Activated T-helper 9 cell treated with anti-CD3 and anti-CD28 coated beads, Interleukin-2, amount 50 U/mL, for 16 hours (primary cell): Measurements from ENCODE around the gene ARHGAP21.
"Not testable (repeated sequence)": the region's sequence is repeated elsewhere in the genome, so short reads cannot be mapped to it uniquely, and the experiment has no call there.

Experiments used
- DNase-seq: peaks from one replicate; pipeline ENCODE4 v3.0.0-alpha.2; 2020; ENCODE audit warnings: low read depth

ARHGAP21 gene

GRCh38 chr10:24683554-24683953 is 40.1 kb downstream of the ARHGAP21 start:
- DNase-seq: no peak

- DNase-seq: no peak
Observed at GRCh38 chr10:24681572-24682088, 42.1 kb downstream of the ARHGAP21 start.

- no peak for DNase-seq
Observed at GRCh38 chr10:24680647-24681524, 42.8 kb downstream of the ARHGAP21 start.

GRCh38 chr10:24678757-24679156 is 44.9 kb downstream of the ARHGAP21 start:
- no peak for DNase-seq

- no peak for DNase-seq
Observed at GRCh38 chr10:24674892-24675632, 48.6 kb downstream of the ARHGAP21 start.

GRCh38 chr10:24670964-24671670 is 52.6 kb downstream of the ARHGAP21 start:
- no peak for DNase-seq

- no peak for DNase-seq
Observed at GRCh38 chr10:24669285-24669852, 54.3 kb downstream of the ARHGAP21 start.

- no peak for DNase-seq
Observed at GRCh38 chr10:24668247-24668646, 55.4 kb downstream of the ARHGAP21 start.

GRCh38 chr10:24664991-24665390 is 58.7 kb downstream of the ARHGAP21 start:
- DNase-seq: no peak

- DNase-seq: no peak
Observed at GRCh38 chr10:24661376-24661775, 62.3 kb downstream of the ARHGAP21 start.

GRCh38 chr10:24658319-24658718 is 65.4 kb downstream of the ARHGAP21 start:
- DNase-seq: not testable (repeated sequence)

- not testable (repeated sequence) for DNase-seq
Observed at GRCh38 chr10:24656326-24656725, 67.4 kb downstream of the ARHGAP21 start.

GRCh38 chr10:24652381-24652957 is 71.2 kb downstream of the ARHGAP21 start:
- no peak for DNase-seq

GRCh38 chr10:24651923-24652322 is 71.8 kb downstream of the ARHGAP21 start:
- DNase-seq: no peak

- DNase-seq: no peak
Observed at GRCh38 chr10:24650669-24651391, 72.9 kb downstream of the ARHGAP21 start.

- no peak for DNase-seq
Observed at GRCh38 chr10:24645784-24646183, 77.9 kb downstream of the ARHGAP21 start.

GRCh38 chr10:24645022-24645421 is 78.7 kb downstream of the ARHGAP21 start:
- DNase-seq: no peak

- DNase-seq: no peak
Observed at GRCh38 chr10:24643679-24644209, 79.9 kb downstream of the ARHGAP21 start.

GRCh38 chr10:24642921-24643678 is 80.6 kb downstream of the ARHGAP21 start:
- DNase-seq: no peak

- DNase-seq: no peak
Observed at GRCh38 chr10:24639124-24639523, 84.6 kb downstream of the ARHGAP21 start.
